BLaER1 (cell line): Measurements from ENCODE around the gene GMFB.
A peak's percentile ranks its signal among the peaks of the same experiment; 100 is the strongest.
"Not testable (repeated sequence)": the region's sequence is repeated elsewhere in the genome, so short reads cannot be mapped to it uniquely, and the experiment has no call there.

Experiments
- H3K27ac ChIP-seq: shearing (Covaris generic); formaldehyde crosslinking; 2 replicates; pipeline ENCODE4 v1.8.1; 2022
- H3K27me3 ChIP-seq: shearing (Covaris generic); formaldehyde crosslinking; 2 replicates; pipeline ENCODE4 v1.8.1; 2022
- H3K36me3 ChIP-seq: shearing (Covaris generic); formaldehyde crosslinking; 2 replicates; pipeline ENCODE4 v1.8.1; 2022
- H3K4me1 ChIP-seq: shearing (Covaris generic); formaldehyde crosslinking; 2 replicates; pipeline ENCODE4 v1.8.1; 2022
- H3K4me2 ChIP-seq: shearing (Covaris generic); formaldehyde crosslinking; 2 replicates; pipeline ENCODE4 v1.8.1; 2022
- H3K4me3 ChIP-seq: shearing (Covaris generic); formaldehyde crosslinking; 2 replicates; pipeline ENCODE4 v1.8.1; 2022
- H3K9ac ChIP-seq: shearing (Covaris generic); formaldehyde crosslinking; 2 replicates; pipeline ENCODE4 v1.8.1; 2022
- H3K9me3 ChIP-seq: shearing (Covaris generic); formaldehyde crosslinking; 2 replicates; pipeline ENCODE4 v1.8.1; 2022
- H4K20me1 ChIP-seq: shearing (Covaris generic); formaldehyde crosslinking; 2 replicates; pipeline ENCODE4 v1.8.1; 2022
- Cebpa-rat ChIP-seq: shearing (Covaris generic); IDR thresholded peaks from 2 replicates; pipeline ENCODE4 v1.8.1; 2022

Gene GMFB

DNA sequence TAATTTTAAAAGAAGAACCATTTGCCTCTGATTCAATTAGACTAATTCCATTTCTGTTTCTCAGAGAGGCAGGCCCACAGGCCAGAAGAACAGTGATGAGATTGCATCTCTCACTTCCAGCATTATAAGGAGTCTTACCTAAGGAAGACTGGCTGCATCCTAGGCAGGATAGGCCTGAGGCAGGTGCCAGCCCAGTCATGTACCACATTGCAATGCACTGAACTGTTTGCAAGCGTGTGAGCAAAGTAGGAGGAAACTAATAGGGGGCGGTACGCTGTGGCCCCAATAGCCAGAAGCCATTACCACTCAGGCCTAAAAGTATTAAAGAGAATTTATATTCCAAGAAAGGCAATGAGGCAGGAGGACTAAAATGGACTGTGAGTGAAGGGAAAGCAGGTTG lies 35.5 kb downstream of the GMFB start:
- TF ChIP-seq Cebpa-rat: no peak
- Histone ChIP-seq H4K20me1 (no peaks in the 10 kb centered on the region), H3K9me3 (peaks cover 3% of the 10 kb centered on the region), H3K4me3 (no peak overlapping the region), H3K36me3 (no peaks in the 10 kb centered on the region), H3K9ac (no peak overlapping the region), H3K27ac (no peak overlapping the region), H3K4me1 (no peaks in the 10 kb centered on the region), H3K4me2 (no peak overlapping the region), H3K27me3 (no peaks in the 10 kb centered on the region)

DNA sequence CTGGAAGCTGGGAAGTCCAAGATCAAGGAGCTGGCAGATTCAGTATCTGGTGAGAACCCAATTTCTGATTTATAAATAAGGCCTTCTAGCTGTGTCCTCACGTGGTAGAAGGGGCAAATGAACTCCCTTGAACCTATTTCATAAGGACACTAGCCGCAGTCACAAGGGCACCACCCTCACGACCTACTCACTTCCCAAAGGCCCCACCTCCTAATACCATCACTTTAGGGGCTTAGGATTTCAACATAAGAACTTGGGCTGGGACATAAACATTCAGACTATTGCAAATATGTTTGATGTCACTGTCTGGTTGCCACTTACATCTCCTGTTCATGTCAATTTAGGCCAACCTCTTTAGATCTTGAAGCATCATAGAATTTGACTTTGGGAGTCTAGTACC lies 36.8 kb downstream of the GMFB start:
- no peaks in the 10 kb centered on the region for H3K9me3 ChIP-seq
- H3K27me3 ChIP-seq: no peaks in the 10 kb centered on the region
- no peak overlapping the region for H3K4me3 ChIP-seq
- H3K9ac ChIP-seq: no peak overlapping the region
- no peak for TF ChIP-seq Cebpa-rat
- H3K36me3 ChIP-seq: no peaks in the 10 kb centered on the region
- no peak overlapping the region for H3K4me2 ChIP-seq
- no peaks in the 10 kb centered on the region for H3K4me1 ChIP-seq
- H3K27ac ChIP-seq: no peak overlapping the region
- no peaks in the 10 kb centered on the region for H4K20me1 ChIP-seq

DNA sequence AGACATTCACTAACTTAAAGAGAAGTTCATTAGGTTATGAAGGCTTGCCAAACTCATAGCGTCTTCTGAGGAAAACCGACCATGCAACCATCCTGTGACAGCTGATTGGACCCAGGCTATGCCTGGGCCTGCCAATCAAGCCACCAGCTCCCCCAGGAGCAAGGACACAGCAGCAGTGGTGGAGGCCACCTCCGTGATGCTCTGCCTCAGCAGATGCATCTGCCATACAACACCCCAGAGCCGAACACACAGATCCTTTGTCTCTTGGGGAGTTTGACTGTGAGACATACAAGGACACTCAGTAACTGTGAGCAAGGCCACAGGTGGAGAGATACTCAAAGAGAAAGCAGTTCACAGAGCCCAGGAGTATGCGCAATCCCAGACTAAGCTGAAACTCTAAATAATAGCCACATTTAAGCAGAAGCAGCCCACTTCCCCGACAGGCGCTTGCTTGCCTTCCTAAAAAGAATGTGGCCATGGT lies 37.6 kb downstream of the GMFB start:
- Histone ChIP-seq H3K9ac (no peak overlapping the region), H3K4me1 (no peaks in the 10 kb centered on the region), H3K4me2 (no peak overlapping the region), H3K27ac (no peak overlapping the region), H4K20me1 (no peaks in the 10 kb centered on the region), H3K27me3 (no peaks in the 10 kb centered on the region), H3K9me3 (no peaks in the 10 kb centered on the region), H3K36me3 (no peaks in the 10 kb centered on the region), H3K4me3 (no peak overlapping the region)
- no peak for TF ChIP-seq Cebpa-rat

DNA sequence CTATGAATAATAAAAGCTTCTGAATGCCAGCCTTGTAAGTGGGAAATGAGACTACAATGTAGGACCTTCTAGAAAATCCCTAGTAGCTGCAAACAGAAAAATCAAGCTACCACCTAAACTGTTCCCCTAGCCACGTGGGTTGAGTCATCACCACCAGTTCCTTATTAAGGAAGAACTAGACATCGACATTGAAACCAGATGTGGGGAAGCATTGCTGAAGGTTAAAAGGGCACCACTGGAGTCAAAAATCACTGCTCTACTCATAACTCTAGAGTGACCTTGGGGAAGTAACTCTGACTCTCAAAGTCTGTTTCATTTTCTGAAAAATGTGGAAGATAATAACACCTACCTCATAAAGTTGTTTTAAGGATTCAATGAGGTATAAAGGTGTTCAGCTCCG lies 38.2 kb downstream of the GMFB start:
- Histone ChIP-seq H3K9ac (no peak overlapping the region), H3K4me3 (no peak overlapping the region), H3K4me1 (no peaks in the 10 kb centered on the region), H4K20me1 (no peaks in the 10 kb centered on the region), H3K27me3 (no peaks in the 10 kb centered on the region), H3K4me2 (no peak overlapping the region), H3K27ac (no peak overlapping the region), H3K36me3 (no peaks in the 10 kb centered on the region), H3K9me3 (no peaks in the 10 kb centered on the region)
- no peak for TF ChIP-seq Cebpa-rat

DNA sequence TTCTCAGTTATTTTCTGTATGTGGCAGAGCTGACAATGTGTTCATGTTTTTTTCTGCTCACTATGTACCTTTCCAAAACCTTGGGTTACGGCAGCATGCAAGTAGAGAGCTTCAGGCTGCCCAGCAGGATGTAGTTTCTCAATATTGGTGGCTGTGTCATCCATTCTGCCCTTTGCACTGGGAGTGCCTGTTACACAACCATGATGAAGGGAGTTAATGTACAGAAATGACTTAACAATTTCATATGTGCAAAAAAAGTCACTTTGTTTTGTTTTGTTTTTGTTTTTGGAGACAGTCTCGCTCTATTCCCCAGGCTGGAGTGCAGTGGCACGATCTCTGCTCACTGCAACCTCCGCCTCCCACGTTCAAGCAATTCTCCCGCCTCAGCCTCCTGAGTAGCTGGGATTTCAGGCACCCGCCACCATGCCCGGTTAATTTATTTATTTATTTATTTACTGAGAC lies 41.5 kb downstream of the GMFB start:
- Histone ChIP-seq H3K9me3 (no peaks in the 10 kb centered on the region), H3K27me3 (no peaks in the 10 kb centered on the region), H3K4me1 (no peaks in the 10 kb centered on the region), H3K36me3 (no peaks in the 10 kb centered on the region), H3K4me3 (no peak overlapping the region), H4K20me1 (no peaks in the 10 kb centered on the region), H3K9ac (no peak overlapping the region), H3K27ac (no peak overlapping the region), H3K4me2 (no peak overlapping the region)
- TF ChIP-seq Cebpa-rat: no peak

DNA sequence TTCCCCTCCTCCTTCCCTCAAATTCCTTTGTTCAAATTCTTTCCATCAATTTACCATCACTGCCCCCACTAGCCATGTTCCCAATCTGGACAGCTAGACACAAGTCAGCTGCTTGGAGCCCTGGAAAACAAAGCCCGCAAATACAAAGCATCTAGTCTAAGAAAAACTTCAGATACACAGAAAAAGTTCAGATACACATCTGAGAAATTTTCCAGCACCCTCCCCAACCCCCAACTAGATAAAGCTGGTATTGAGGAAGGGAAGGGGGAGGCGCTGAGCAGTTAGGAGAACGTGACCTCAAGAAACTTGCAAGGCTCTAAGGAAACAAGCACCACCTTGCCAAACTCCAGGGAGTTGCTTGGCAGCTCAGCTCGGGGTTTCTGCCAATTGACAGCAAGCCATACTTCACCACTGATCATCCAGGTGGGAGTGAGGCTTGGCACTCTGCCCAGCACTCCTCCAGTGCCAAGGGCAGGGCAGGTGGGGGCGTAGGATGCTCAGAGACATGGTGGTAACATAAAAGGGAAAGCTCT lies 42.6 kb downstream of the GMFB start:
- Histone ChIP-seq H3K4me3 (no peak overlapping the region), H3K27ac (no peak overlapping the region), H3K9me3 (no peaks in the 10 kb centered on the region), H4K20me1 (no peaks in the 10 kb centered on the region), H3K27me3 (no peaks in the 10 kb centered on the region), H3K36me3 (no peaks in the 10 kb centered on the region), H3K9ac (no peak overlapping the region), H3K4me1 (peaks cover 7% of the 10 kb centered on the region), H3K4me2 (no peak overlapping the region)
- TF ChIP-seq Cebpa-rat: no peak

DNA sequence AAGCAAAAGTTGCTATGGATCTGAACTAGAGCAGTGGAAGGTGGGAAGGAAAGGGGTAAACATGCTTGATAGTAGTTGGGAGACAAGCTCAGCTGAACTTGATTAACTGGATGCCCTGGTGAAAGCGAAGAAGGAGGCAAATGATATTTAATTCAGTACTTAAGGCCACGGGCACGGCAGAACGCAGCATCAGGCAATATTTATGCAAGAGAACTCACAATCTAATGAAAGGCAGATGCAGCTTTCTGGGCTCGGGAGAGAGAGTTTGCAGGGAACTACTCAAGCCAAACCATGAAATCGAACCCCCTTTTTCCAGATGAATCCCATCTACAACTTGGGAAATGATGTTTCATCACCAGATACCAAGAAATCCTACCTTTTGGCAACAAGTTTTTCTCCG lies 44.1 kb downstream of the GMFB start:
- Histone ChIP-seq H3K27ac (no peak overlapping the region), H4K20me1 (peaks cover 8% of the 10 kb centered on the region; the same call in 1 of the 2 replicates), H3K9me3 (no peaks in the 10 kb centered on the region), H3K27me3 (no peaks in the 10 kb centered on the region), H3K36me3 (no peaks in the 10 kb centered on the region), H3K4me3 (no peak overlapping the region), H3K4me1 (peaks cover 14% of the 10 kb centered on the region), H3K9ac (no peak overlapping the region), H3K4me2 (no peak overlapping the region)
- no peak for TF ChIP-seq Cebpa-rat

DNA sequence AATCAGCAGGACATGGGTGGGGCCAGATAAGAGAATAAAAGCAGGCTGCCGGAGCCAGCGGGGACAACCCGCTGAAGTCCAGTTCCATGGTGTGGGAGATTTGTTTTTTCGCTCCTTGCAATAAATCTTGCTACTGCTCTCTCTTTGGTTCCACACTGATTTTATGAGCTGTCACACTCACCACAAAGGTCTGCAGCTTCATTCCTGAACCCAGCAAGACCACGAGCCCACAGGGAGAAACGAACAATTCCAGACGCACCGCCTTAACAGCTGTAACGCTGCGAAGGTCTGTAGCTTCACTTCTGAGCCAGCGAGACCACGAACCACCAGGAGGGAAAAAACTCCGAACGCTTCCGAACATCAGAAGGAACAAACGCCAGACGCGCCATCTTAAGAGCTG lies 44.8 kb downstream of the GMFB start:
- H3K27me3 ChIP-seq: no peaks in the 10 kb centered on the region
- no peak overlapping the region for H3K4me3 ChIP-seq
- no peaks in the 10 kb centered on the region for H3K9me3 ChIP-seq
- 0 out of 2 replicates have a peak, but pooled peaks cover 3% of the 10 kb centered on the region for H3K36me3 ChIP-seq
- peaks cover 21% of the 10 kb centered on the region for H3K4me1 ChIP-seq
- H4K20me1 ChIP-seq: peaks cover 15% of the 10 kb centered on the region
- no peak for TF ChIP-seq Cebpa-rat
- H3K9ac ChIP-seq: no peak overlapping the region
- no peak overlapping the region for H3K27ac ChIP-seq
- H3K4me2 ChIP-seq: no peak overlapping the region

DNA sequence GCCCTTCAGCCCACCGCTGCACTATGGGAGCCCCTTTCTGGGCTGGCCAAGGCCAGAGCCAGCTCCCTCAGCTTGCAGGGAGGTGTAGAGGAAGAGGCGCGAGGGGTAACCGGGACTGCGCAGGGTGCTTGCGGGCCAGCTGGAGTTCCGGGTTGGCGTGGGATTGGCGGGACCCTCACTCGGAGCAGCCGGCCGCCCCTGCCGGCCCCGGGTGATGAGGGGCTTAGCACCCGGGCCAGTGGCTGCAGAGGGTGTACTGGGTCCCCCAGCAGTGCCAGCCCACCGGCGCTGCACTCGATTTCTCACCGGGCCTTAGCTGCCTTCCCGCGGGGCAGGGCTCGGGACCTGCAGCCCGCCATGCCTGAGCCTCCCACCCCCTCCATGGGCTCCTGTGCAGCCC lies 45.8 kb downstream of the GMFB start:
- Histone ChIP-seq H3K4me1 (peaks cover 31% of the 10 kb centered on the region), H4K20me1 (peaks cover 26% of the 10 kb centered on the region)
- H3K27me3 ChIP-seq, H3K4me3 ChIP-seq, H3K4me2 ChIP-seq, H3K27ac ChIP-seq, H3K9ac ChIP-seq, H3K9me3 ChIP-seq, H3K36me3 ChIP-seq: not testable (repeated sequence)

DNA sequence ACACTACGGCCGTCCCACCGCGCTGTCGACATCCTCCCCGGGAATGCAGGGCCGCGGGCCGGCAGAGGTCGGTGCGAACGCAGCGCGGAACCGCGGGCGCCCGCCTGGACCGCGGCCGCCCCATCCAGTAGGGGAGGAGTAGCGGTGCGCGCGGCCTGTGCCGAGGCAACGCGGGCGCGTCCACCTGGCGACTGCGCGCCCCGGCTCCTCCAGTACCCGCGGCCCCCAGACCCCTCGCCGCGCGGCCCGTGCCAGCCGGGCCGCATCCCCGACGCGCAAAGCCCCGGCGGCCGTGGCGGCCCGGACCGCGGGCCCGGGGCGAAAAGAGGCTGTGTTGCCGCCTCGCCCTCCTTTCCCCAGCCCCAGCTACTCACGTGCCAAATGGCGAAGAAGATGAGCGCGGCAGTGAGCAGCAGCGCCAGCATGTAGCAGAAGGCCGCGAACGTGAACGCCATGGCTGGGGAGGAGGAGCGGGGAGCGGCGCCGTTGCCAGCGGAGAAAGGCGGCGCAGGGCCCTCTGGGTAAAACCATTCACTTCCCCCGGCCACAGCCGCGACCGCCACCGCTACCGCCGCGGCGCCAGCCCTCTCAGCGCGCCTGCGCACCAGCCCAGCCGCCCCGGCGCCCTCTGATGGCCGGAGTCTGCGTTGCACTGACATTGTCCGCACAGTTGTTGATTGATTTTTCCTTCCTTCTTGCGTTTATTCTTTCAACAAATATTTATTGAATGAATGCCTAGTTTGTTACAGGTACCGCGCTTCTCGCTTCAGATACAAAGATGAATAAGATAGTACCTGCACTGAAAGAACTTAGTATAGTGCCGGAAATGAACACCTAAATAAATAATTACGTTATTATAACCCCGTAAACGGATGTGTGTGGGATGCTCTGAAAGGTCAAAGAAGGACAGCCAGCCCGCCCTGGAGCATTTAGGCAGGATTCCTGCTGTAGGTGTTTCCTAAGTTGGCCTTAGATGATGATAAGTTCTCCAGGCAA lies 47.6 kb downstream of the GMFB start, which contains the start of gene CNIH1:
CNIH1 (minus strand) TSS at position 502 of the 996 bp plus-strand sequence; CDS start at position 455, 47 bp downstream.
- Histone ChIP-seq H3K4me3 (peak within 1 kb of the TSS; percentile 82), H3K27me3 (no peaks in the 10 kb centered on the region), H4K20me1 (peaks cover 43% of the 10 kb centered on the region), H3K27ac (peak within 1 kb of the TSS; percentile 96), H3K4me1 (peaks cover 39% of the 10 kb centered on the region), H3K4me2 (peak within 1 kb of the TSS; percentile 88), H3K9ac (peak within 1 kb of the TSS; percentile 96), H3K36me3 (0 out of 2 replicates have a peak, but pooled peaks cover 3% of the 10 kb centered on the region), H3K9me3 (no peaks in the 10 kb centered on the region)
- no peak for TF ChIP-seq Cebpa-rat
